ENCODE data around the gene RPL18A.
A peak's percentile ranks its signal among the peaks of the same experiment; 100 is the strongest.
"Not testable (repeated sequence)": the region's sequence is repeated elsewhere in the genome, so short reads cannot be mapped to it uniquely, and the experiment has no call there.

Gene RPL18A

DNA sequence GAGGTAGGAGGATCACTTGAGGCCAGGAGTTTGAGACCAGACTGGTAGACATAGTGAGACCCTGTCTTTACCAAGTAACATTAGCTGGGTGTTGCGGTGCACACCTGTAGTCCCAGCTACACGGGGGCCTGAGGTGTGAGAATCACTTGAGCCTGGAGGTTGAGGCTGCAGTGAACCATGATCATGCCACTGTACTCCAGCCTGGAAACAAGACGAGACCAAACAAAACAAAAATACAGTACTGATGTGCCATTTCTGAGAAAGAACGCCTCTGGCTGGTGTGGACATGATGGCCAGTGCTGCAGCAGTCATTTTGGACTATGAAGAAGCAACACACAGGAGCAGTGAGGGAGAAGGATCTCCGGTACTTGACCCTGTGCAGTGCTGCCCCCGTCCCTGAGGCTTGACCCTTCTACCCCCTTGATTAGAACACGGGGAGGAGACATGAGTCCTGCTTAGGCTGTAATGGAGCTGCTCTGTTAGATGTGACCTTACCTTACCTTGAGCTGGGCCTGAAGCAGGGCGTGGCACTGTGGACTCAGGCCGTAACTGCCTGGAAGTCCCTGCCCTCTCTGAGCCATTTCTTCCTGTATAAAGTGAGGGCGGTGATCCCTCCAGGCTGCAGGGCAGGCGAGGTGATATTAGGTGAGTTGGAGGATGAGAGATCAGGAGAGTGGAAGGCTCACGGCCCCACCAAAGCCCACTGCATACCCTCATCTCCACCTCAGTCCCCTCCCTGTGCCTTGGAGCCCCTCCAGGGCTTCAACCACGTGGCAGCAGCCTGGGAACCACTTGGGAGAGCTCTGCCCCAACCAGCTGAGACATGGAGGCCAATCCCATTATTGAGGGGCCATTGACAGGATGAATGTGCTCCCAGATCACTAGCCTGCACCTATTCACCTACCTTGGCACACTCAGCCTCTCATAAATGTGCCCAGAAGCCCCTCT lies 5.9 kb downstream of the RPL18A start:
- H3K27ac ChIP-seq, result no peak overlapping the region
- H3K4me3 ChIP-seq, result no peak overlapping the region

GRCh38 chr19:17866312-17866963 lies 6.7 kb downstream of the RPL18A start:
- Histone ChIP-seq H3K27ac (no peak overlapping the region), H3K4me3 (no peak overlapping the region)

DNA sequence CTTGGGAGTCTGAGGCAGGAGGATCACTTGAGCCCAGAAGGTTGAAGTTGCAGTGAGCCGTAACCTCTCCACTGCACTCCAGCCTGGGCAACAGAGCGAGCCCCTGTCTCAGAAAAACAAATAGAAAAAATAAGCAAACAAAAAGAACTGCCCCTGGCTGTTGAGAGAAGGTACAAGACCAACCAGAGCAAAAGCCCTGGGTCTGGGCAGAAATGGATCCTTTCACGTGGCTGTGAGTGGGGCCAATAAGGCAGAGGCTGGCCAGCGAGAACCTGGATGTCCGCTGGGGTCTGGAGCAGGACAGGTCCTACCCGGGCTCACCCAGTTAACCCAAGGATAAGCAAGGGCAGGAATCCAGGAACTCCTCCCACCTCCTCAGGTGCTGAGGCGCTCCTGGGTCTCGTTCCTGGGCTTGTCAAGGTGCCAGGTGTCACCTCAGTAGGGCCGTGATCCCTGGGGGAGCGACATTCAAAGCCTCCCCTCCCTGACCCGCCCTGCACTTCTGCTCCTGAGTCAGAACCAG lies 7.3 kb downstream of the RPL18A start:
- Histone ChIP-seq H3K27ac (no peak overlapping the region), H3K4me3 (no peak overlapping the region)

GRCh38 chr19:17868669-17869068 lies 9.0 kb downstream of the RPL18A start:
- H3K4me3 ChIP-seq, result no peak overlapping the region
- H3K27ac ChIP-seq, result no peak overlapping the region

GRCh38 chr19:17869114-17869608 lies 9.5 kb downstream of the RPL18A start:
- no peak overlapping the region for H3K27ac ChIP-seq
- H3K4me3 ChIP-seq, result no peak overlapping the region

- no peak overlapping the region for H3K27ac ChIP-seq
- H3K4me3 ChIP-seq, result peak overlapping the region in 1 of 7 experiments; percentile 17
Measured at GRCh38 chr19:17871032-17871877, 11.5 kb downstream of the RPL18A start.

DNA sequence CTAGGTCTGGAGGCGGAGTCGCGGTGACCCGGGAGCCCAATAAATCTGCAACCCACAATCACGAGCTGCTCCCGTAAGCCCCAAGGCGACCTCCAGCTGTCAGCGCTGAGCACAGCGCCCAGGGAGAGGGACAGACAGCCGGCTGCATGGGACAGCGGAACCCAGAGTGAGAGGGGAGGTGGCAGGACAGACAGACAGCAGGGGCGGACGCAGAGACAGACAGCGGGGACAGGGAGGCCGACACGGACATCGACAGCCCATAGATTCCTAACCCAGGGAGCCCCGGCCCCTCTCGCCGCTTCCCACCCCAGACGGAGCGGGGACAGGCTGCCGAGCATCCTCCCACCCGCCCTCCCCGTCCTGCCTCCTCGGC lies 12.2 kb downstream of the RPL18A start, which contains the start of gene SLC5A5:
Gene SLC5A5 (plus strand): TSS at position 68 of the 373 bp plus-strand sequence. CDS start 375 bp downstream, outside the sequence.
- peak within 1 kb of the TSS in 1 of 21 experiments; percentile 4 for H3K27ac ChIP-seq
- peak within 1 kb of the TSS in 6 of 7 experiments; percentile 10 to 18 (median 16) for H3K4me3 ChIP-seq

DNA sequence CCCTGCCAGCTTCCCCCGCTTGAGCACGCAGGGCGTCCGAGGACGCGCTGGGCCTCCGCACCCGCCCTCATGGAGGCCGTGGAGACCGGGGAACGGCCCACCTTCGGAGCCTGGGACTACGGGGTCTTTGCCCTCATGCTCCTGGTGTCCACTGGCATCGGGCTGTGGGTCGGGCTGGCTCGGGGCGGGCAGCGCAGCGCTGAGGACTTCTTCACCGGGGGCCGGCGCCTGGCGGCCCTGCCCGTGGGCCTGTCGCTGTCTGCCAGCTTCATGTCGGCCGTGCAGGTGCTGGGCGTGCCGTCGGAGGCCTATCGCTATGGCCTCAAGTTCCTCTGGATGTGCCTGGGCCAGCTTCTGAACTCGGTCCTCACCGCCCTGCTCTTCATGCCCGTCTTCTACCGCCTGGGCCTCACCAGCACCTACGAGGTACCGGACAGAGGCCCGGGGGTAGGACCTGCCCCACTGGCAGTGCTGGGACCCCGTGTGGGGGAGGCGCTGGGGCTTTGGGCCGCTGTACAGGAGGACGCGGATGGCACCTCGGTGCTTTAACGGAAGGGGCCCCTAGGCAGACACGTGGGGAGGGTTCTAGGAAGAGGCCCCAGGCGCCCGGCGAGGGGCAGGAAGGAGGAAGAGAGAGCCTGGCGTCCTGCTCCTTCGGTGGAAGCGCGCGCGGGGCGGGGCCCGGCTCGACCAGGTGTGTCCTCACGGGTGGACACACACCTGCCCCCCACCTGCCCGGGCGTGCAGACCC lies 12.7 kb downstream of the RPL18A start:
- peak overlapping the region in 1 of 21 experiments; percentile 4 for H3K27ac ChIP-seq
- peak overlapping the region in 6 of 7 experiments; percentile 10 to 18 (median 16) for H3K4me3 ChIP-seq

DNA sequence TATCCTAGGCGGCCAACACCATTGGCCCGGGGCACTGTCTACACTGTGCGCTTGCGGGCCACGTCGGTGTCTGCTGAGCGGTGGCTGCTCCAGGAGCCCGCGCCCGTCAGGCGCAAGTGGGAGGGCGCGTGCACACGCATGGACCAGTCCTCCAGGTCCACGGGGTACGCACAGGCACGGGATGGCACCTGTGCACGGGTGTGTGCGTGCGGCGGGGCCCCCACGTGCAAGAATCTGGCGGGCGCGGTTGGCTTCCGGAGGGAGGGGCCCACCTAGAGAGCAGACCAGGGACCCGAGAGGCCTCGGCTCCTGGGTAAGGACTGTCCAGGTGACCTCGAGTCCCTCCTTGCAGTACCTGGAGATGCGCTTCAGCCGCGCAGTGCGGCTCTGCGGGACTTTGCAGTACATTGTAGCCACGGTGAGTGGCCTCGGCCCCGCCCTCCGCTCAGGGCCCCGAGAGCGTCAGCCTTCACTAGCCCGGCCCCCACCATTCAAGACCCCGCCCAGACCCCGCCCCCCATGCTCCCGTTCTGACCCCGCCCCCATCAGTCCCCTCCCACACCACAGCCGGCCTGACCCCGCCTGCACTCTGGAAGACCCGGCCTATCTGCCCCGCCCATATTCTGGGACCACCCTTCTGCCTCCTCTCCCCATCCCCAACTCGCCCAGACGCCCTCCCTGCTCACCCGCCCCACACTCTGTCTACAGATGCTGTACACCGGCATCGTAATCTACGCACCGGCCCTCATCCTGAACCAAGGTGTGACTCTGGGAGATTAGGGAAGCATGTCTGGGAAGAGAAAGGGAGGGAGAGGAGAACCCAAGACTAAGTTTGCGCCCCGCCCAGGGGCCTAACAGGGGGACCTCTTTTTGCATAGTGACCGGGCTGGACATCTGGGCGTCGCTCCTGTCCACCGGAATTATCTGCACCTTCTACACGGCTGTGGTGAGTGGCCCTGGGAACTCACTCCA lies 14.4 kb downstream of the RPL18A start:
- no peak overlapping the region for H3K27ac ChIP-seq
- peak overlapping the region in 5 of 7 experiments; percentile 3 to 32 (median 25) for H3K4me3 ChIP-seq

- H3K27ac ChIP-seq, result no peak overlapping the region
- H3K4me3 ChIP-seq, result no peak overlapping the region
Measured at GRCh38 chr19:17874758-17875135, 15.0 kb downstream of the RPL18A start.

DNA sequence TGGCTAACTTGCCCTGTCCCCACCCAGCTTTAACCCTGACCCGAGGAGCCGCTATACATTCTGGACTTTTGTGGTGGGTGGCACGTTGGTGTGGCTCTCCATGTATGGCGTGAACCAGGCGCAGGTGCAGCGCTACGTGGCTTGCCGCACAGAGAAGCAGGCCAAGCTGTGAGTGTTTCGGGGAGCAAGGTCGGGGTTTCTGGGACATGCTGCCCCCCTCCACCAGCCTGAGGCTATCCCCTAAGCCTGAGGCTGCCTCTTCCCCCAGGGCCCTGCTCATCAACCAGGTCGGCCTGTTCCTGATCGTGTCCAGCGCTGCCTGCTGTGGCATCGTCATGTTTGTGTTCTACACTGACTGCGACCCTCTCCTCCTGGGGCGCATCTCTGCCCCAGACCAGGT lies 18.0 kb downstream of the RPL18A start:
- H3K27ac ChIP-seq, result no peak overlapping the region
- H3K4me3 ChIP-seq, result no peak overlapping the region

GRCh38 chr19:17879466-17879865 lies 19.8 kb downstream of the RPL18A start:
- Histone ChIP-seq H3K27ac (no peak overlapping the region), H3K4me3 (no peak overlapping the region)

DNA sequence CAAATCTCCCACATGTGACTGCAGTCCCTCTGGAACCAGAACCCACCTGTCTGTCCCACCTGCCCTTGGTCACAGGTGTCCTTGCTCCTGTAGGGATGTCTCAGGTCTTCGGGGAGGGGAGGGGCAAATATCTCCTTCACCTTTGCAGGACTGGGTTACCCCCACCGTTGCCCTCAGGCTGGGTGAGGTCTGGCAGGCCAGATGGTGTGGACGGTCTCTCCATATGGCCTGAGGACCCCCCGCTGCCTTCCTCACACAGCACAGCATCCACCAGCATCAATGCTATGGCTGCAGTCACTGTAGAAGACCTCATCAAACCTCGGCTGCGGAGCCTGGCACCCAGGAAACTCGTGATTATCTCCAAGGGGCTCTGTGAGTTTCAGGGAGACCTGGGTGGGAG lies 22.0 kb downstream of the RPL18A start:
- Histone ChIP-seq H3K4me3 (no peak overlapping the region), H3K27ac (no peak overlapping the region)

- H3K27ac ChIP-seq, result no peak overlapping the region
Measured at GRCh38 chr19:17883627-17884410, 24.1 kb downstream of the RPL18A start.

DNA sequence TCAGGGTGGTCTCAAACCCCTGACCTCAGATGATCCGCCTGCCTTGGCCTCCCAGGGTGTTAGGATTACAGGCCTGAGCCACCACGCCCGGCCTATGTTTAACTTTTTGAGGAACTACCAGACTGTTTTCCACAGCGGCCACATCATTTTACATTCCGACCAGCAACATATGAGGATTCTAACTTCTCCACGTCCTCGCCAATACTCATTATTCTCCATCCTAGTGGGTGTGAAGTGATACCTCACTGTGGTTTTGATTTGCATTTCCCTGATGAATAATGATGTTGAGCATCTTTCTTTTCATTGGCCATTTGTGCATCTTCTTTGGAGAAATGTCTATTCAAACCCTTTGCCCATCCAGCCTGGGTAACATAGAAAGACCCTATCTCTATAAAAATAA lies 26.8 kb downstream of the RPL18A start:
- Histone ChIP-seq H3K4me3 (no peak overlapping the region), H3K27ac (no peak overlapping the region)

More at GRCh38 chr19:17883627-17884410, 24.1 kb downstream of the RPL18A start:
- H3K4me3 ChIP-seq, result no peak overlapping the region

- H3K27ac ChIP-seq, H3K4me3 ChIP-seq: not testable (repeated sequence)
Measured at GRCh38 chr19:17887221-17887620, 27.5 kb downstream of the RPL18A start.

DNA sequence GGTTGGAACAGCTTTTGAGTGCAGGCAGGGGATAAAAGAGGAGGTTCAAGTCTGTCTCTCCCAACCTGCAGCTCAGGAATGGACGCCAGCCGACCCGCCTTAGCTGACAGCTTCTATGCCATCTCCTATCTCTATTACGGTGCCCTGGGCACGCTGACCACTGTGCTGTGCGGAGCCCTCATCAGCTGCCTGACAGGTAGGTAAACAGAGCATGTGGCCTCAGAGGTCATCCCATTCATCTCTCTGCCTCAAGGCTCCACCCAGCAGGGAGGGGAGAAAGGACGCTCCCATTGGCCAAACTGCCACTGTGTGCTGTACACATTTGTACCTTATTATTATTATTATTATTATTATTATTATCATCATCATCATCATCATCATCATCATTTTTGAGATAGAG lies 28.6 kb downstream of the RPL18A start:
- Histone ChIP-seq H3K4me3 (no peak overlapping the region), H3K27ac (no peak overlapping the region)
